Stimulated activated CD4-positive, alpha-beta T cell treated with anti-CD3 and anti-CD28 coated beads, Interleukin-4, amount 100 ng/mL, for 48 hours (primary cell): ENCODE data around the gene KATNB1.
"Not testable (repeated sequence)": the region's sequence is repeated elsewhere in the genome, so short reads cannot be mapped to it uniquely, and the experiment has no call there.

Experiments used
- DNase-seq, 2 donors: peaks; one replicate each; pipeline ENCODE4 v3.0.0-alpha.2; 2020; ENCODE audit warnings: low read depth in 2 of 2

The KATNB1 gene

DNA sequence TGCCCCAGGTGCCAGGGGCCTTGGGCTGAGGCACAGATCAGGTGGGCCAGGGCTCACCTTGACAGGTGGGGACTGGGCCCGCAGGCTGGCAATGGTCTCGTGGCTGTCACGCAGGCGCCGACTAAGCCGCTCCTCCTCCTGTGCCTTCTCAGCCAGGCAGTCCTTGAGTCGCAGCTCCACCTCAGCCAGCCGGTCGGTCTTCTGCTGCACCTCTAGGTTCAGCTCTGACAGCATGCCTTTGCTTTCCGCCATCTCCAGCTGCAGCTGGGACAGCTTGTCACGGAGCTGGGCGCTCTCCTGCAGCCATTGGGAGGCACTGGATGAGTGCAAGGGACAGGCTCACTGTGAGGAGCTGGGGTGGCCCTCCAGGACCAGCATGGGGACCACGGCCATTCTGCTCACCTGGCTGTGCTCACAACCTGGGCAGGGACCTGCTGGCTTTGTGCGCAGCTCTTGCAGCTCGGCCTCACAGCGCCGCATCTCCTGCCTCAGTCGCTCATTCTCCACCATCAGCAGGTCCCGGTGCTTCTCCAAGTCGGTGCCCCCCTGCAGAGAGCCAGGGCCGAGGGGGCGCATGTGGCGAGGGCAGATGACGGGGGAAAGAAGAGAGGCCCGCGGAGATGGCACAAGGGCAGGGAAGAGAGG, 35.7 kb downstream of the KATNB1 start:
- no peak for DNase-seq

DNA sequence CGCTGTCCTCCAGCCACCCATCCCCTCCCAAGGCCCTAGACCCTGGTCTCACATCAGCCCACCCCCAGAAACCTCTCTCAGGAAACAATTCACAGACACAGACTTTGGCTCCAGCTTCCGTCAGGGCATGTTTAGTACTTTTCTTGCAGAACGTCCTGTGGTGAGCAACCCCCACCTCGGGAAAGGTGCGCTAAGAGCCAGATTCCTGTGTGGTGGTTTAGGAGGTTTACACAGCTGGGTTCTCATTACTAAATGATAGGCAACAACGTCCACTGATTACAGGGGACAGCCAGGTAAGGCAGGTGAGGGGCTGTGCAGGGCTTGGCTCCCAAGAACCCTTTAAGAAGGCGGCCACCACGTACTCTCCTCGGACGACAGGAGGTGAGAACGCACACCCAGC, 37.4 kb downstream of the KATNB1 start:
- DNase-seq: no peak

DNA sequence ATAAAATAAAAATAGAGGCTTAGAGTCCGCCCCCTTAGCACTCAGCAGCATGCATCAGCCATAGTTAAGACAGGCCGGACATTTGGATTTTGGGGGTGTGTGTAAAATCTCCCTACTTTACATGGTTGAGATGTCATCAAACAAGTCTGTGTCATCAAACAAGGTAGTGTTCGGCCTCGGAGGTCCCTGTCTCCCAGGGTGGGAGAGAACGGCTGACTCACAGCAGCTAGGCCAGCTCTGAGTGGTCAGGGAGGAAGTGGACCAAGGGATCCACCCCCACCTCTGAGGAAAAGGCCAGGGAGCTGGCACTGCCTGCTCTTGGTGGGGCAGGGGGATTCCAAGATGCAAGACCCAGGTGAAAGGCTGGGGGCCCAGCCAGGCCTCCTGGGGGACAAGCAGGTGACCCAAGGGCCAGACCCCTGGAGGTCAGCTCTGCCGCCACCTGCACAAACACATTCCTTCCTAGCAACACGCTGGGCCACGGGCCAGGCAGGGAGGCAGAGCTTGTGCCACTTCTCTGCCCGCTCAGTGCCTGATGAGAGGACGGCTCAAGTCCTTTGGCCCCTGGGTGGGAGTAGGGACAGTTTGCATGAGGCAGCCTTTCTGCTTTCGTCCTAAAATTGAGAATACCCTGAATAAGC, 38.2 kb downstream of the KATNB1 start:
- no peak for DNase-seq

DNA sequence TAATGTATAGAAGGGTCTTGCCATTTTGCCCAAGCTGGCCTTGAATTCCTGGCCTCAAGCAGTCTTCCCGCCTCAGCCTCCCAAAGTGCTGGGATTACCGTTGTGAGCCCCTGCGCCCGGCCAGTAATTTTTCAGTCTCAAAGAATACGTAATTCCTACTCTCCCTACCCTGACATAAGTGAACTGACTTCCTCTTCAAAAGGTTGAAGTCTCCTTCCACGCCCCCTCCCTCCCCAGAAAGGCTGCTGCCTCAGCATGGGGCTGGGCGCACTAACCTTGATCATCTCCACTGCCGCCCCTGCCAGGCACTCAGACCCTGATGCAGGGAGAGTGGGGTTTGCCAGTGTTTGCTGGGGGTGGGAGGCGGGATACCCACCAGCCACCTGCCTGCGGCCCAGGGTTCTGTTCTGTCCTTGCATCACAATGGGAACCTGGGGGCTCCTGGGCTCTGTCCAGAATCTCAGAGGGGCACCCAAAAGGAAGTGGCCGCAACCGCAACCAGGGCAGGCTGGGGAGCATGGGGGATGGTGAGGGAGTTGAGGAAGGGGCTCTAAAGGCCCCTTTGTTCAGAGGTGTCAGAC, 39.2 kb downstream of the KATNB1 start:
- DNase-seq: no peak

DNA sequence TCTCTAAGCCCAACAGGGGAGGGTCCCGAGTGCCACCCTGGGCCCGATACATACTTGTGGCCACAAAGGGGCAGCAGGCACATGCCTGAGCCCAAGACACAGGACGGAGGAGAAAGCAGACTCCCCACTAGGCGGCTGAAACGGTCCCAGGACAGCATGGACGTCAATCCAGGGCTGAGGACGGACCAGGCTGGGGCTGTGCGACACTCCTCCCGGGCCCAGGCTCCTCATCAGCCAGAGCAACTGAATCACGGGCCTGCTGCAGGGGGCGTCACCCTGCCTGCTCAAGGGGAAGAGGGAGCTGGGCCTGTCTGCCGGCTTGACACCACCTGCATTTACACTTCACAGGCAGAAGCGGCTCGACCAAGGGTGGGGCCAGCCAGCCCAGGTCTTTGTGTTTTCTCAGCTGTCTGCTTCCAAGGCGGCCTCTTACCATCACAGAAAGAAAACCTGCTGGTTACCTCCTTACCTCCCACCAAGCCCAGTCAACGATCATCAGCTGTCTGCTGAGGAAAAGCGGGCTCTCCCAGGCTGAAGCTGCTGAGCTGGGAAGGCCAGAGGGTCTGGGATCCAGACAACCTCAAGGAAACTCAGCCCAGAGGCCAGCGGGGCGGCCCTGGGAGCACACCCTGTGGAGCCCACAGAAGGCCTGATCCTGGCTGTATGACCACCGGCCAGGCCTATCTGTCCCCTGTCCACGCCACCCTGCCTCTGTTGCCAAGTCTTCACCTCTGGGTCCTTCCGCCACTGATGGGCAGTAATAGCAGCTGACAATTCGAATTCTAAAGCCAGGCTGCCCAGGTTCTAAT, 40.3 kb downstream of the KATNB1 start:
- DNase-seq: no peak

DNA sequence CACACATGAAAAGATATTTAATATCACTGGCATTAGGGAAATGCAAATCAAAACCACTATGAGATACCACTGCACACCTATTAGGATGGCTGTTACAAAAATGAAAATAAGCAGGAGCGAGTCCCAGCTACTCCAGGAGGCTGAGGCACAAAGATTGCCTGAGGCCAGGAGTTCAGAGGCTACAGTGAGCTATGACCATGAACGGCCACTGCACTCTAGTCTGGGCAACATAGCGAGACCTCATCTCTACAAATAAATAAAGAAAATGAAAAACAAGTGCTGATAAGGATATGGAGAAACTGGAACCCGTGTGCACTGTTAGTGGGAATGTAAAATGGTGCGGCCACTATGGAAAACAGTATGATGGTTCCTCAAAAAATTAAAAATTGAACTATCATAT, 43.1 kb downstream of the KATNB1 start:
- DNase-seq: no peak

DNA sequence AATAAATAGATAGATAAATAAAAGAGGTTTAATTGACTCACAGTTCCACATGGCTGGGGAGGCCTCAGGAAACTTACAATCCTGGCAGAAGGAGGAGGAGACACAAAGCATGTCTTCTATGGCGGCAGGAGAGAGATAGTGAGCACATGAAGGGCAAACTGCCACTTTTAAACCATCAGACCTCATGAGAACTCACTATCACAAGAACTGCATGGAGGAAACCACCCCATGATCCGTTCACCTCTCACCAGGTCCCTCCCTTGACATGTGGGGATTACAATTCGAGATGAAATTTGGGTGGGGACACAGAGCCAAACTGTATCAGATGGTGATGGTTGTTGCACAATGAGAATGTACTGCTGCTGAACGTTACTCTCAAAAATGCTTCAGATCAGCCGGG, 44.3 kb downstream of the KATNB1 start:
- DNase-seq: not testable (repeated sequence)

DNA sequence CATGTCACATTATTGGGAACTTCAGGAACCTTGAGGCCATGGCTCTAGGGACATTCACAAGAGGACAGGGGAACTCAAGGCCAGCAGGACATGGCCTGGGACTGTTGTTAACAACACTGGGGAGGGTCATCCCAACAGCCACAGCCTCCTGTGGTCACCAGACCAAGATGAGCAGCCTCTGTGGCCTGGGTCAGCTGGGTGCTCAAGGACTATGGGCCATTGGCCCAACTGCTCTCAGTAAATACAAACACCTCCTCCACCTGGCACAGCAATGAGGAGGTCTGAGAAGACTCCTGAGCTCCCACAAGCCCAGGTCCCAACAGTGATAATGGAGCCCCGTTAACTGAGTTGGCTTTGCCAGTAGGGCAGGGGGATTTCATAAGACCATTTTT, 45.8 kb downstream of the KATNB1 start:
- DNase-seq: no peak

DNA sequence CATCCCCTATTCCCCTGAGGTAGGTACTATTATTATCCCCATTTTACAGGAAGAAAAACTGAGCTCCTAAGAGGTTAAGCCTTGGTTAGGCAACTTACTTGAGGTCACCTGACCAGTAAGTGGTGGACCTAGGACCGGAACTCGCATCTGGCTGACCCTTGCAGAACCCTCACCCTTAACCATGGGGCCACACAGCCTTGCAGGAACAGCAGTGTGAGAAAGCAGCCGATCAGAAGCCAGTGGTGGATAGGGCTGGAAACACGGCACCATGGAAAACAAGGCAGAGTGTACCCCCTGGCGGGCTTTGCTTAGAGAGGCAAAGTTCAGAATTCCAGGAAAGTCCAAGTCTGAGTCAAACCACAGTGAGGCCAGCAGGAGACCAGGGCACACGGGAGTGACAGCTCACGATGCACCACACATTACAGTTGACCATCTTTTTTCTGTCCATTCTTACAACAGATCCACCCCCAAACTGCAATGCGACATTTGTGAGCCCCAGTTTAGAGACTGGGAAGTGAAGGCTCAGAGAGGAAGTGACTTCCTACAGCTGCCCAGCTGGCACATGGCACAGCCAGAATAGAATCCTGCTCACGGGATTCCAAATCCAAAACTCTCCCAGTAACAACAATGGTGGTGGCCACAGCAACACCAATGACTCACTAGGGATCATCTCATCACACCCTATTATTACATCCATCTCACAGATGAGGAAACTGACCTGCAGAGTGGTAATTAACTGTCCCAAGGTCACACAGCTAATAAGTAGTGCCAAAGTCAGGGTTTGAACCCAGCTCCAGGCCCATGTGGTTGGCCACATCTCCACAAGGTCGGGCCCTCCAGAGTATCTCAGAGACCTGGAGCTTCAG, 46.4 kb downstream of the KATNB1 start:
- DNase-seq: no peak

DNA sequence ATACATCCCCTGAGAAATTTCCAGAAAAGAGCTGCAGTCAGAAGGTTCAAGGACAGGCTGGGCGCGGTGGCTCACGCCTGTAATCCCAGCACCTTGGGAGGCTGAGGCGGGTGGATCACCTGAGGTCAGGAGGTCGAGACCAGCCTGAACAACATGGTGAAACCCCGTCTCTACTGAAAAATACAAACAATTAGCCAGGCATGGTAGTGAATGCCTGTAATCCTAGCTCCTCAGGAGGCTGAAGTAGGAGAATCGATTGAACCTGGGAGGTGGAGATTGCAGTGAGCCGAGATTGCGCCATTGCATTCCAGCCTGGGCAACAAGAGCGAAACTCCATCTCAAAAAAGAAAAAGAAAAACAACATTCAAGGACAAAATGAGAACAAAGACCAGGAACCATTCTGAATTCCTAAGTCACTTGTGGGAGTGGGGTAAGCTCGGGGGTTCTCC, 47.1 kb downstream of the KATNB1 start:
- not testable (repeated sequence) for DNase-seq

DNA sequence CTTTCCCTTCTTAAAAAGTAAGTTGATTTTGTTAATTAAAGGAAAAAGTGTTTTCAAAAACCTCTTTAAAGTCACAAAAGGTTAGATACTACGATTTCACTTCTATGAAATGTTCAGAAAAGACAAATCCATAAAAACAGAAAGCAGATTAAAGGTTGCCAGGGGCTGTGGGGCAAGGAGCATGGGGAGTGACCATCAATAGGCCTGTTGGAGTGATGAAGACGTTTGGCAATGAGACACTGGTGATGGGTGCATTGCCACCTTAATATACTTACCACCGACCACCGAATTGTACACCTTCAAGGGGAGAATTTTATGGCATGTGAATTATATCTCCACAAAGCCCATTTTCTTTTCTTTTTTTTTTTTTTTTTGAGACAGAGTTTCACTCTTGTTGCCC, 47.5 kb downstream of the KATNB1 start:
- DNase-seq: no peak

DNA sequence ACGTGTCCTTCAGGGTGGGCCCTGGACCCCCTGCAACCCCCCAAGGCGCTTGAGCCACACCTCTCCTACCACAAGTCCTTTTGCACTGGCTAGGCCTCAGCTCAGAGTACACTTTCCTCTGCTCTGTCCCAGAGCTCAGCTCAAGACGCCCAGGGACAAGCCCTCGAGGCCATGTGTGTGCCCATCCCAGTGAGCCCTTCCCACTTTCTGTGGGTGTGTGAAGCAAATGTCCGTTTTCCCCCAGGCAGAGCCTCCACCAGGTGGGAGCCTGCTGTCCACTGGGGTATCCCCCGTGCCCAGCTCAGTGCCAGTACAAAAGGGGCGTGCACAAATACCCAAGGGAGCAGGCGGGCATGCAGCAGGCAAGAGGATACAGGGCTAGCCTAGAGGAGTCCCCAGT, 48.3 kb downstream of the KATNB1 start:
- DNase-seq: no peak

DNA sequence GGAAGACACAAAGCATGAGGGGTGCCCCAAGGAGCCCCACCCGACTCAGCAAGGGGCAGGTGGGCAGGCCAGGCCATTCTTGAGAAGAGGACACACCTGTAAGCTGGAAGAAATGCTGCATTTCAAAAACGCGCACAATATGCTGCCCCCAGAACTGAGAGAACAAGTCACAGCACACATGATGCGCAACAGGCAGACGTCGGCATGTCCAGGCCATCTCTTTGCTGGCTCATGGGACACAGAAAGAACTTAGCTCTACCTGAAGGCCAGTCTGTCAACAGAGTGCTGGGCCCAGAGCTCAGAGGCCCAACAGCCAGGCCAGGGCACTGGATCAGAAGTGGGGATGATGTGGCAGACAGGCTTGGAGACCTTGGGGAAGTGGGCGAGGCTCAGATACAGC, 48.8 kb downstream of the KATNB1 start:
- DNase-seq: no peak

DNA sequence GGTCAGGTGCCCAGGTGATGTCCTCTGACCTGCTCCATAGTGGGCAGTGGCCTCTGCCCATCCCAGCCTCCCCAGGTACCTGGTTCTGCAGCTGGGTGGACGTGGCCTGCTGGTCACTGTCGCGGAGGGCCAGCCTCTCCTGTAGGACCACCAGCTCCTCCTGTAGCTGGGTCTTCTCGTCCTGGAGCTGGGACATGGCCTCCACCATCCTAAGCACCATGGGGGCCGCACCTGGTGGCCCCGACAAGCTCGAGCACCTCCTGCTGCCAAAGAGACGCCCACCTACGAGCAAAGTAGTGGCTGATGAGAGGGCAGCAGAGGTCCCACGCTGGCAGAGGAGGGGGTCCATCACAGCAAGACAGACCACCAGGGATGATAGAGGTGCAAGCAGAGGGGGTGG, 49.8 kb downstream of the KATNB1 start:
- no peak for DNase-seq

DNA sequence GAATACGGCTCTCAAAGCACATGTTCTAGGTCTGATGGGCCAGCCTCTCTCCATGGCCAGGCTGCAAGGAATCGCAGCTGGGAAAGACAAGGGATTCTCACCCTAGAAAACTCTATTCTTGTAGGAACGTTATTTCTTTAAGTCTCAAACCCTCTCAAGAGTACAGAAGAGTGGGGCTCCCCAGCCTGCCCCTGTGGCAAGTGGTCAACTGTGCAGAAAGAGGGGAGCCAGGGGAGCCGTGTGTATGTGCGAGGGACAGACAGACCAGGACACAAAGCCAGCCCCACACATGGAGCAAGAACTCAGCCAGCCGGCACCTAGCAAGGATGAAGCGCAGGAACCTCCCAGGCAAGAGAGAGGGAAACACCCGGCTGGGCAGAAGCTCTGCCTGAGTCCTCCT, 50.4 kb downstream of the KATNB1 start:
- no peak for DNase-seq

DNA sequence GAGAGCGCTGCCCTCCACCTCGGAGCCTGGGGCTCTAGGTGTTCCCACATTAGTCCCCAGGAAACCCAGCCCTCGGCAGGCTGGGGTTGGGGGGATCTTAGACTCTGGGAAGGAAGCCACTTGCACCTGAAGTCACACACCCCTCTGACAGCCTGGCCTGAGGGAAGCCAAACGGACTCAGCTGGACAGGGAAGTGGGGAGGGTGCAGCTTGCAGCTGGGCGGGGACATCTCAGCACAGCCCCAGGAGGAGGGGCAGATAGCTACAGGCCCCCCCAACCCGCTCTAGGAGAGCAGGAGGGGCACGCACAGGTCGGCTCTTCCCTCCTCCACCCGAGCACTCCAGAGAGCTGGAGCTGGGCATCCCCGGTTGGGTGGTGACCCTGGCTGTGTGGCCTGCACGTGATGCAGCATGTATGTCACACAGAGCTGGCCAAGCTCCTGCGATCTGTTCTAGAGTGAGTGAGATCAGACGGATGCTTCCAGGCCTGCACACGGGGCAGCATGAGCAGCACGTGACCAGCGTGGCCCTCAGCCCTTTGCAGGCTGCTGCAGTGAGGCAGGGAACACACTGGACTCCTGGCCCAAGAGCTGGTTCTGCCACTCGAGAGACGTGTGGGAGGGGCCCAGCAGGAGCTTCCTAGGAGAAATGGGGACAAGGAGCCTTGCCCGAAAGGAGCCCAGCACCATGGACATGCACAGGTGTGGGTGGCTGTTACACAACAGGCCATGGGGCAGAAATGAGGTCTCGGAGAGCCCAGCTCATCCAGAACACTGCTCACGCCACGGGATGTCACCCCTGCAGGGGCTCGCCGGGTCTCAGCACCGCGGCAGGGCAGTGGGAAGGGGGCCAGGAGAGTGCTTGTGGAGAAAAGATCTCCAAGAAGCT, 51.3 kb downstream of the KATNB1 start:
- DNase-seq: no peak

DNA sequence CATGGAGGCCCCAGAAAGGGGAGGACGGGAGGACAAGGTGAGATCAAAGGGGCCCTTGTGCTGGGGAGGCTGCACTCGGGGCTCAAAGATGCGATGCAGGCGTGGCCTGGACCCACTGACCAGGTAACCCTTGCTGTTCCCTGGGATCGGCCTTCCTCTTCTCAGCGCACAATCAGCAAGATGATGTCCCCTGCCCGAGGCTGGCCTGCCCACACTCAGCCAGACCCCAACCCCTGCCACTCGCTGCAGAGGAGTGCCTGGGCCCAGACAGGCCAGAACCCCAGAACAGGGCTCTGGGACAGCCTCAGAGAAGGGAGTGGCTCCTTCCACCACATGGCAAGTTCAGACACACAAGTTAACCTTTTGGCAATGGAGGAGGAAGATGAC, 51.9 kb downstream of the KATNB1 start:
- no peak for DNase-seq

DNA sequence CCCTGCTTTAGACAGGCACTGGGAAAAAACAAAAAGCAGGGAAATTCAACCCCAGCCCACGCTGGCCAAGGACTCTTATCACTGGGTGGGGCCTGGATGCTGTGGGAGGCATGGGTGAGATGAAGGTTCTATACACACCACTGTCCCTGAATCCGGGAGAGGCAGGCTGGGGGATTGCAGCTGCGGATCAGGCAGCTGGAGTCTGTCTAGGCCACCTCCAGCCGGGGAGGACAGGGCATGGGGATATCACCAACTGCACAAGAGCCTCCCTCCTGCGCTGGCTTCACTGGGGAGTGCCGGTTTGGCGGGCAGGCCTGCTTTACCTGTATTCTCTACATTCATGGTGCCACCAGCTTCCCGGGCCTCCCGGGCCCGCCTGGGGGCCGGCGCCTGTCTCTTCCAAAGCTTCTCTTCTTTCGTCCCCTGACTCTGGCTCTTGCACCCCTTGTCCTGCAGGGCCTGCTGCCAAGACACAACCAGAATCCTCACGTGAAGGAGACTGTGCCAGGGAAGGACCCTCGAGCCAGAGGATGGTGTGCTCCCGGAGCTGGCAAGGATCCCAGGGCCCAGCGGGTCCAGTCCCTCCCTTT, 52.8 kb downstream of the KATNB1 start:
- DNase-seq: no peak

DNA sequence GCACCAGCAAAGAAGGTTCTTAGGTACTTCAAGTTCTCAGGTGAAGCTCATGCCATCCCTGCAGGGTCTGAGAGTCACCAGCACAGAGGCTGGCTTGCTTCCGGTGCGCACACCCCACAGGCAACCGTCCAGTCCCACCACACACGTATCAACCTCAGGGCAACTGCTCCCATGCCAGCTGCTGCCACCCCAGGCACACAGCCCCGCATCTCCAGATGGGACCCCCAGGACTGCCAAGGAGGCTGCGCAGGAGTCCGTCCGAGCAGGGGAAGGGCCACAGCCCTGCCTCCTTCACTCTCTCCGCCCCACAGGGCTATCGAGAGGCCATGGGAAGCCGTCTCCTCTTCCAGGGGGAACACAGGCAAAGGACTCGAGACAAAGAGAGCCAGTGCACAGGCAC, 53.4 kb downstream of the KATNB1 start:
- no peak for DNase-seq

DNA sequence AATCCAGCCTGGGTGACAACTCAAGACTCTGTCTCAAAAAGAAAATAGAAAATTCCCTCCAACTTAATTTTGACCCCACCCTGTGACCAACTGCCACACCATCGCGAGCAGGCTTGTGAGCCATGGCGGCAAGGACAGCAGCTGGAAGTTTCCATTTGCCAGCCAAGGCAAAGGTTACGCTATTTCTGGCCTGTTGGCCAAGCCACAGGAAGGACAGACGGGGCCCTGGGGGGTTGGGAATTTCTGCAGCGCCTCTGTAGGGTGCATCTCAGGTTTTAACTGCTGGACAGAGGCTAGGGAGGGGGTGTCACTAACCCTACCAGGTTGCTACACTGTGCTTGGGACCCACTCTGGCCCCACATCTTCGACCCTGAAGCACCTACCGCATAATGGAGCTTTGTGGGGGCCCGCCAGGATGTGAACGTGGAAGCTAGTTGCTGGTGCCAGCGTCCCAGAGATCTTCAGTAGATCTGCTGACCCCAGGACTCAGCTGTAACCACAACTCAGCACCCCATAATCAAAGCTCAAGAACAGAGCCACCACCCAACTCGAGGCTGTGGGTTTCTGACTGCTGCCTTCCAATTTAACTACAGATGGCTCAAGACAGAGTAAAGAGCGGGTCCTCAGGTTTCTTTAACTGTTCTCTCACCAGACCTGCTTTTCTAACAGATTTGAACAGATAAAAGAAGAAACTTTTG, 55.8 kb downstream of the KATNB1 start:
- no peak for DNase-seq
